Endothelial cell of umbilical vein (primary cell): ENCODE measurements around the gene MAST4. TPM values are rescaled to one million over a fixed set of nuclear protein-coding genes. Genes with fewer than 3 reads are reported as not detected.
A peak's percentile ranks its signal among the peaks of the same experiment; 100 is the strongest.

Experiments used
- BruUV-seq: library from RNA; stranded (reverse); fragments of 400-500 nt; replicated peaks from 2 replicates; lab custom pipeline; 2021; lab: Mats Ljungman, UMichigan
- CTCF ChIA-PET: fragments of 300-600, 350-600 bp; sonication (Branson Sonifier 250); formaldehyde crosslinking; loops from one replicate; lab custom pipeline; 2021; ENCODE audit warnings: antibody characterized with exemption, inconsistent platforms; lab: Charles Lee
- POLR2A ChIA-PET: fragments of 300-600, 350-600 bp; sonication (Branson Sonifier 250); formaldehyde crosslinking; loops from one replicate; lab custom pipeline; 2021; ENCODE audit warnings: antibody characterized with exemption, inconsistent platforms; lab: Charles Lee
- DNase-seq: peaks from one replicate; pipeline ENCODE4 v3.0.0-alpha.2; 2011; ENCODE audit warnings: low read depth, low spot score
- FAIRE-seq: peaks from 2 replicates; lab custom pipeline; 2011; peaks lifted over from hg19 to GRCh38; lab: Jason Lieb, UNC
- H2AFZ ChIP-seq: 2 replicates; pipeline ENCODE4 v1.6.0; 2012; ENCODE audit warnings: low read depth, low read length, control low read depth, inconsistent platforms
- H3K27ac ChIP-seq: 2 replicates; pipeline ENCODE4 v1.5.1; 2011; ENCODE audit warnings: low read depth, mild to moderate bottlenecking, control low read depth, low read length, moderate library complexity; ENCODE audit not compliant: insufficient read depth
- H3K27me3 ChIP-seq, 2 experiments: 2 replicates each; pipeline versions ENCODE4 v1.6.0 to v1.6.1; 2011; ENCODE audit warnings: low read length in 2 of 2, mixed read lengths in 1 of 2; ENCODE audit not compliant: control insufficient read depth in 2 of 2, insufficient read depth in 2 of 2
- H3K36me3 ChIP-seq, 2 experiments: 2 replicates in 1 of 2; 3 replicates in 1 of 2; pipeline ENCODE4 v1.5.1; 2011; ENCODE audit warnings: low read length in 2 of 2, mild to moderate bottlenecking in 1 of 2, moderate library complexity in 1 of 2; ENCODE audit not compliant: control insufficient read depth in 2 of 2, insufficient read depth in 2 of 2; ENCODE audit errors: extremely low read depth in 1 of 2
- H3K4me1 ChIP-seq: 3 replicates; pipeline ENCODE4 v1.5.1; 2011; ENCODE audit warnings: mild to moderate bottlenecking, low read length; ENCODE audit not compliant: control insufficient read depth, insufficient read depth; ENCODE audit errors: extremely low read depth
- H3K4me2 ChIP-seq: 2 replicates; pipeline ENCODE4 v1.6.1; 2011; ENCODE audit warnings: low read length, control low read depth, mixed read lengths; ENCODE audit not compliant: insufficient read depth
- H3K4me3 ChIP-seq, 3 experiments: fragments of 200-600 bp in 1 of 3; sonication (generic), shearing (Covaris generic) in 1 of 3; replicated peaks in 1 of 3; 2 replicates each; pipeline ENCODE4 v1.5.1; 2011 to 2016; ENCODE audit warnings: control low read depth in 3 of 3, low read length in 3 of 3, mild to moderate bottlenecking in 2 of 3, inconsistent platforms in 1 of 3, low read depth in 1 of 3, moderate library complexity in 1 of 3; ENCODE audit not compliant: insufficient read depth in 1 of 3
- H3K79me2 ChIP-seq: 2 replicates; pipeline ENCODE4 v1.6.0; 2012; ENCODE audit warnings: low read length, inconsistent platforms; ENCODE audit not compliant: control insufficient read depth, insufficient read depth
- H3K9ac ChIP-seq: replicated peaks from 2 replicates; pipeline ENCODE3; 2011; ENCODE audit warnings: low read length, control low read depth; ENCODE audit not compliant: insufficient read depth; ENCODE audit errors: extremely low read depth
- H3K9me1 ChIP-seq: replicated peaks from 3 replicates; pipeline ENCODE4 v1.6.0; 2011; ENCODE audit warnings: mild to moderate bottlenecking, low read length; ENCODE audit not compliant: control insufficient read depth, insufficient read depth; ENCODE audit errors: extremely low read depth
- H3K9me3 ChIP-seq: replicated peaks from 2 replicates; pipeline ENCODE4 v1.5.1; 2012; ENCODE audit warnings: low read length, inconsistent platforms; ENCODE audit not compliant: control insufficient read depth, insufficient read depth
- H4K20me1 ChIP-seq: replicated peaks from 2 replicates; pipeline ENCODE3; 2011; ENCODE audit warnings: mild to moderate bottlenecking, low read length; ENCODE audit not compliant: control insufficient read depth, insufficient read depth; ENCODE audit errors: extremely low read depth
- CTCF ChIP-seq, 2 donors: IDR thresholded peaks; 1 replicate in 1 of 2; 2 replicates in 1 of 2; pipeline ENCODE4 v1.5.1; 2011; ENCODE audit warnings: low read length in 2 of 2, mild to moderate bottlenecking in 2 of 2, moderate library complexity in 2 of 2, control low read depth in 1 of 2, inconsistent platforms in 1 of 2, low read depth in 1 of 2; ENCODE audit not compliant: insufficient read depth in 1 of 2; ENCODE audit errors: extremely low read depth in 1 of 2
- EZH2 ChIP-seq: IDR thresholded peaks from 2 replicates; pipeline ENCODE4 v1.6.1; 2012; ENCODE audit warnings: borderline replicate concordance, low read depth, mild to moderate bottlenecking, moderate library complexity, low read length, inconsistent platforms; ENCODE audit not compliant: severe bottlenecking
- FOS ChIP-seq: IDR thresholded peaks from 2 replicates; pipeline ENCODE4 v1.6.1; 2011; ENCODE audit warnings: mild to moderate bottlenecking, low read length, moderate library complexity, borderline replicate concordance; ENCODE audit not compliant: insufficient read depth
- GATA2 ChIP-seq: IDR thresholded peaks from 2 replicates; pipeline ENCODE4 v1.7.0; 2011; ENCODE audit warnings: low read depth, mild to moderate bottlenecking, moderate library complexity, mixed read lengths, low read length; ENCODE audit not compliant: insufficient read length, insufficient read depth
- JUN ChIP-seq: IDR thresholded peaks from 2 replicates; pipeline ENCODE4 v1.6.1; 2011; ENCODE audit warnings: borderline replicate concordance, low read depth; ENCODE audit not compliant: insufficient read length, insufficient read depth
- MAX ChIP-seq: IDR thresholded peaks from 2 replicates; pipeline ENCODE4 v1.6.1; 2011; ENCODE audit not compliant: insufficient read depth, insufficient read length
- MYC ChIP-seq: IDR thresholded peaks from one replicate; pipeline ENCODE4 v1.6.1; 2011; ENCODE audit warnings: mild to moderate bottlenecking, low read depth, low read length
- POLR2A ChIP-seq: IDR thresholded peaks from 2 replicates; pipeline ENCODE4 v1.6.1; 2012; ENCODE audit warnings: low read depth, mild to moderate bottlenecking, control low read depth, low read length
- POLR2AphosphoS5 ChIP-seq: IDR thresholded peaks from 2 replicates; pipeline ENCODE4 v1.6.1; 2012; ENCODE audit warnings: low read depth, mild to moderate bottlenecking, control low read depth, low read length, moderate library complexity; ENCODE audit not compliant: insufficient read depth
- dilution Hi-C: fragments of 300-500 bp; cut with MboI; formaldehyde crosslinking; loops from one replicate; pipeline ENCODE4 v1.15.0; 2019; ENCODE audit warnings: low sequenced_read_pairs; ENCODE audit not compliant: extremely low pct_ligation_motif_present
- intact Hi-C: fragments of 100-400 bp; cut with micrococcal nuclease; formaldehyde crosslinking; loops from one replicate; pipeline ENCODE4 v1.10.0; 2022
- polyA plus RNA-seq, 4 experiments: library from polyadenylated mRNA; depleted of rRNA in 3 of 4; stranded (reverse) in 3 of 4; unstranded in 1 of 4; fragments of >200 nt; gene quantifications; 2 replicates each; pipeline versions ENCODE4 v1.2.1 to v1.2.3, GENCODE V29; 2011 to 2012; ENCODE audit warnings: missing spikeins in 1 of 4
- total RNA-seq: library from RNA; stranded (reverse); gene quantifications from 2 replicates; pipeline ENCODE4 v1.2.3, GENCODE V29; 2021

The MAST4 gene
- total and polyA plus RNA-seq, 2 donors (not counting 3 experiments of a cell fraction or from before 2014, with no cell fraction given) = 40.2 to 116 TPM

GRCh38 chr5:67094476-67095300 lies 498.5 kb downstream of the MAST4 start:
- H3K4me2 ChIP-seq = peak overlapping the region; percentile 1
- H3K27ac ChIP-seq = no peak overlapping the region
- peak overlapping the region; percentile 10 for H3K9ac ChIP-seq
- DNase-seq (peak; percentile 63), FAIRE-seq (no peak)
- TSS peak; percentile 55 for BruUV-seq
- no peaks in the 10 kb centered on the region for H3K9me1 ChIP-seq
- TF ChIP-seq GATA2 = no peak
- no peak for TF ChIP-seq JUN
- no peak for TF ChIP-seq MYC
- TF ChIP-seq CTCF (IDR thresholded peaks at IDR 0.05; ENCODE audit: extremely low read depth in 1 of 2, insufficient read depth in 1 of 2, low read depth in 1 of 2, low read length in 2 of 2) = no peak
- TF ChIP-seq POLR2AphosphoS5 = no peak
- TF ChIP-seq POLR2A = no peak
- no peak for TF ChIP-seq MAX
- TF ChIP-seq EZH2 = no peak
- TF ChIP-seq FOS = no peak
- ChIA-PET CTCF (interaction anchor here (0.7 to 1.8 kb wide), 5 partner anchors 10 to 280 kb away, joined by 3 to 5 read pairs (median 5); no protein-coding TSS in a partner anchor), POLR2A (no interaction called here)
- peaks cover 17% of the 10 kb centered on the region for H3K4me1 ChIP-seq
- H3K79me2 ChIP-seq = peaks cover 2% of the 10 kb centered on the region
- H3K27me3 ChIP-seq = no peaks in the 10 kb centered on the region
- intact Hi-C loops (loop anchor here (2.0 to 5.0 kb wide), 3 partner anchors 90 to 287 kb away; no protein-coding TSS in a partner anchor), dilution Hi-C loops (no loop called here)
- no peak overlapping the region for H2AFZ ChIP-seq
- H3K4me3 ChIP-seq = no peak overlapping the region
- peaks cover 0 to 5% of the 10 kb centered on the region in 2 experiments for H3K36me3 ChIP-seq
- H4K20me1 ChIP-seq = no peaks in the 10 kb centered on the region
- H3K9me3 ChIP-seq = no peaks in the 10 kb centered on the region
